ENCODE measurements around the gene INHBC. TPM values are rescaled to one million over a fixed set of nuclear protein-coding genes. Genes with fewer than 3 reads are reported as not detected.

Gene INHBC
- total RNA-seq, 1 donor from 2014 or later = not detected

- TF ChIP-seq, protein P1, sequence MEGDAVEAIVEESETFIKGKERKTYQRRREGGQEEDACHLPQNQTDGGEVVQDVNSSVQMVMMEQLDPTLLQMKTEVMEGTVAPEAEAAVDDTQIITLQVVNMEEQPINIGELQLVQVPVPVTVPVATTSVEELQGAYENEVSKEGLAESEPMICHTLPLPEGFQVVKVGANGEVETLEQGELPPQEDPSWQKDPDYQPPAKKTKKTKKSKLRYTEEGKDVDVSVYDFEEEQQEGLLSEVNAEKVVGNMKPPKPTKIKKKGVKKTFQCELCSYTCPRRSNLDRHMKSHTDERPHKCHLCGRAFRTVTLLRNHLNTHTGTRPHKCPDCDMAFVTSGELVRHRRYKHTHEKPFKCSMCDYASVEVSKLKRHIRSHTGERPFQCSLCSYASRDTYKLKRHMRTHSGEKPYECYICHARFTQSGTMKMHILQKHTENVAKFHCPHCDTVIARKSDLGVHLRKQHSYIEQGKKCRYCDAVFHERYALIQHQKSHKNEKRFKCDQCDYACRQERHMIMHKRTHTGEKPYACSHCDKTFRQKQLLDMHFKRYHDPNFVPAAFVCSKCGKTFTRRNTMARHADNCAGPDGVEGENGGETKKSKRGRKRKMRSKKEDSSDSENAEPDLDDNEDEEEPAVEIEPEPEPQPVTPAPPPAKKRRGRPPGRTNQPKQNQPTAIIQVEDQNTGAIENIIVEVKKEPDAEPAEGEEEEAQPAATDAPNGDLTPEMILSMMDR (IDR thresholded peaks at IDR 0.05) = no peak
- no peak overlapping the region for H3K27ac ChIP-seq
- DNase-seq = no peak
- intact Hi-C loops (cut with DNase I) = no loop called here
- H3K4me1 ChIP-seq = peaks cover 36% of the 10 kb centered on the region
- no peaks in the 10 kb centered on the region for H3K9me3 ChIP-seq
- H3K4me3 ChIP-seq = peak overlapping the region; percentile 83
- ATAC-seq = no peak
- no peaks in the 10 kb centered on the region for H3K36me3 ChIP-seq
- H3K27me3 ChIP-seq (ENCODE audit: low read depth) = no peaks in the 10 kb centered on the region
Observed at GRCh38 chr12:57460841-57461275, 26.3 kb downstream of the INHBC start.

- intact Hi-C loops (cut with DNase I) = no loop called here
- peak overlapping the region; percentile 68 for H3K27ac ChIP-seq
- peaks cover 36% of the 10 kb centered on the region for H3K4me1 ChIP-seq
- no peak for DNase-seq
- peak; percentile 43 to 47 for ATAC-seq
- no peaks in the 10 kb centered on the region for H3K27me3 ChIP-seq (ENCODE audit: low read depth)
- TF ChIP-seq, protein P1 (IDR thresholded peaks at IDR 0.05) = no peak
- H3K36me3 ChIP-seq = no peaks in the 10 kb centered on the region
- H3K4me3 ChIP-seq = peak overlapping the region; percentile 83
- no peaks in the 10 kb centered on the region for H3K9me3 ChIP-seq
Observed at GRCh38 chr12:57461276-57461916, 26.8 kb downstream of the INHBC start.

DNA sequence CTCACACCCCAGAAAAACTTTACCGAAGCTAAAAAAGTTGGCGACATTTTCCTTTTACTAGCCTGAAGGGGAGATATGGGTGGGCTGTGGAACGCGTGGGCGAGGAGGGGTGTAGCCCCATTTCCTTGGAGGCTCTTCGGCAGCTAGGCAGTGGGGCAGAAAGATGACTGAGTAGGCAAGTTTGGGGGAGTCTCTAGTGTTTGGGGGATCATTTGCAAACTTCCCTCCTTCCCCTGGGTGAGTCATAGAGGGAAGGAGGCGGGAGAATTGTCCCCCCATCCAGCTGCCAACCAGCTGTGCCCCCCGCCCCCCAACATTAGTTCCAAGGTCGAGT lies 27.3 kb downstream of the INHBC start:
- DNase-seq (no peak), ATAC-seq (no peak)
- Histone ChIP-seq H3K4me1 (peaks cover 36% of the 10 kb centered on the region), H3K4me3 (peak overlapping the region; percentile 83), H3K27me3 (ENCODE audit: low read depth) (no peaks in the 10 kb centered on the region), H3K36me3 (no peaks in the 10 kb centered on the region), H3K27ac (peak overlapping the region; percentile 68), H3K9me3 (no peaks in the 10 kb centered on the region)
- intact Hi-C loops (cut with DNase I) = no loop called here
- TF ChIP-seq, protein P1 (IDR thresholded peaks at IDR 0.05) = no peak

DNA sequence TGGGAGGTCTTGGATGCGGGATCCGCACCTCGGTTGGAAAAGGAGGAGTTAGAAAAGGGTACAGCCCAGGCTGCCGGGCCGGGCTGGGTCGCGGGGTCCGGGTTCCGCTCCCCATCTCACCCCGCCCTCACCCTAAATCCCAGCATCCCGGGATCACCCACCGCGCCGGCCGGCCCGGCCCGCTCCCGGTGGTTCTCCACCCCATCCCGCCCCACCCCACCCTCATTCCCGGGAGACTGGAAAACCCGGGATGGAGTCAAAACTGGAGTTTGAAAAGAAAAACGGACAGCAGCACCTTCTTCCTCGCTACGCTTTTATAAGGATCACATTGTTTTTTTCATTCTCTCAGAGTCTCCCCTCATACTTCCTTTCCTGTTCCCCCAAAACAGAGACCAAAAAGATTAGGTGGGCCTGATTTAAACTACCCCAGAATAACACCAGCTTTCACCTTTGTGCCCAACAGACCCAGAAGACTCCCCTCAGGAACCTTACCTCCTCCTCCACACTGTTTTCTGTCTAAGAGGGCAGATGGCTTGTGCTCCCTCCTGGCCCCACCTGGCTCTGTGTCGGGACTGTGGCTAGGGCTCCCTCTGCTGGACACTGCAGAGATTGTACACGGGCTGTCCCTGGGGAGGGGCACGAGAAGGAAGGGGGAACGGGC lies 27.8 kb downstream of the INHBC start:
- TF ChIP-seq, protein P1 (IDR thresholded peaks at IDR 0.05) = peak; percentile 92
- H3K27me3 ChIP-seq (ENCODE audit: low read depth) = no peaks in the 10 kb centered on the region
- peak; percentile 88 for DNase-seq
- H3K4me3 ChIP-seq = peak overlapping the region; percentile 83
- ATAC-seq = peak; percentile 87 to 91
- H3K36me3 ChIP-seq = no peaks in the 10 kb centered on the region
- peak overlapping the region; percentile 68 for H3K27ac ChIP-seq
- intact Hi-C loops (cut with DNase I) = no loop called here
- peaks cover 36% of the 10 kb centered on the region for H3K4me1 ChIP-seq
- no peaks in the 10 kb centered on the region for H3K9me3 ChIP-seq

DNA sequence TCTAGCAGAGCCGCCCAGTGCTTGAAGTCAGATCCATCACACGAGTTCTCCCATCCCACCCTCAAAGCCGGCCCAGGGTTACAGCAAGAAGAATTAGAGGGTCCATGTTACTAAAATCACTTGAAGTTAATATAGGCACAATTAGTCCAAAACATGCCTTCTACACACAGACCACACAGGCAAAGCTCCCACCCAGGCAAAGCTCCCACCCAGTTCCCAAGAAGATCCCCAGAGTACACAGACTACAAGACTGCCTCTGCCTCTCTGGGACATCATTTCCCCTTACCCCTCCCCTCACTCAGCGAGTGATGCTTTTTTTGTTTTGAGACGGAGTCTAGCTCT lies 28.3 kb downstream of the INHBC start:
- H3K4me1 ChIP-seq = peaks cover 36% of the 10 kb centered on the region
- DNase-seq (no peak), ATAC-seq (no peak)
- no peak overlapping the region for H3K27ac ChIP-seq
- H3K4me3 ChIP-seq = peak overlapping the region; percentile 83
- intact Hi-C loops (cut with DNase I) = no loop called here
- TF ChIP-seq, protein P1 (IDR thresholded peaks at IDR 0.05) = peak; percentile 29
- no peaks in the 10 kb centered on the region for H3K36me3 ChIP-seq
- H3K9me3 ChIP-seq = no peaks in the 10 kb centered on the region
- H3K27me3 ChIP-seq (ENCODE audit: low read depth) = peaks cover 3% of the 10 kb centered on the region
